Mesothelial cell of epicardium (in vitro differentiated cells): ENCODE data around the gene PLXNB2. TPM values are rescaled to one million over a fixed set of nuclear protein-coding genes. Genes with fewer than 3 reads are reported as not detected.

Experiments
- DNase-seq, 2 experiments: peaks; one replicate each; pipeline ENCODE4 v3.0.0; 2021; ENCODE audit warnings: low spot score in 2 of 2; ENCODE audit not compliant: unreplicated experiment in 2 of 2
- H3K27ac Mint-ChIP-seq: 2 replicates; pipeline ENCODE4 v1.8.0; 2021; ENCODE audit warnings: mixed read lengths
- H3K27me3 Mint-ChIP-seq: 2 replicates; pipeline ENCODE4 v1.8.0; 2021; ENCODE audit warnings: low read depth, mixed read lengths
- H3K36me3 Mint-ChIP-seq: 2 replicates; pipeline ENCODE4 v1.8.0; 2021; ENCODE audit warnings: mixed read lengths
- H3K4me1 Mint-ChIP-seq: 2 replicates; pipeline ENCODE4 v1.8.0; 2021; ENCODE audit warnings: mixed read lengths
- H3K4me3 Mint-ChIP-seq: 2 replicates; pipeline ENCODE4 v1.8.0; 2021; ENCODE audit warnings: mild to moderate bottlenecking, moderate library complexity, mixed read lengths
- H3K9me3 Mint-ChIP-seq: 2 replicates; pipeline ENCODE4 v1.8.0; 2021; ENCODE audit warnings: mixed read lengths
- CTCF ChIP-seq: fragments of 200-600 bp; sonication (generic); IDR thresholded peaks from one replicate; pipeline ENCODE4 v1.5.0; 2021; ENCODE audit warnings: antibody characterized with exemption; ENCODE audit not compliant: unreplicated experiment
- total RNA-seq: library from RNA; stranded (reverse); gene quantifications from 3 replicates; pipeline ENCODE4 v1.2.1, GENCODE V29; 2021

Gene PLXNB2
- total RNA-seq, 1 donor from 2014 or later = 467 TPM

- DNase-seq = no peak
- Mint-ChIP-seq H3K27ac (no peak overlapping the region), H3K36me3 (peaks cover 12% of the 10 kb centered on the region), H3K4me1 (no peaks in the 10 kb centered on the region), H3K4me3 (no peak overlapping the region), H3K27me3 (no peaks in the 10 kb centered on the region), H3K9me3 (no peaks in the 10 kb centered on the region)
- TF ChIP-seq CTCF = no peak
These were observed 78.1 kb downstream of the PLXNB2 start for GRCh38 chr22:50229370-50229769.

- no peak overlapping the region for H3K4me3 Mint-ChIP-seq
- no peak overlapping the region for H3K27ac Mint-ChIP-seq
These were observed 79.1 kb downstream of the PLXNB2 start for GRCh38 chr22:50228366-50228765.

GRCh38 chr22:50227579-50228215 is 79.7 kb downstream of the PLXNB2 start:
- Mint-ChIP-seq H3K27me3 (no peaks in the 10 kb centered on the region), H3K27ac (no peak overlapping the region), H3K9me3 (no peaks in the 10 kb centered on the region), H3K36me3 (peaks cover 21% of the 10 kb centered on the region), H3K4me3 (no peak overlapping the region), H3K4me1 (no peaks in the 10 kb centered on the region)
- DNase-seq = no peak
- no peak for TF ChIP-seq CTCF

More at GRCh38 chr22:50228366-50228765, 79.1 kb downstream of the PLXNB2 start:
- Mint-ChIP-seq H3K4me1 (no peaks in the 10 kb centered on the region), H3K9me3 (no peaks in the 10 kb centered on the region), H3K27me3 (no peaks in the 10 kb centered on the region), H3K36me3 (peaks cover 16% of the 10 kb centered on the region)
- DNase-seq = no peak
- TF ChIP-seq CTCF = no peak

- H3K27ac Mint-ChIP-seq = no peak overlapping the region
- no peaks in the 10 kb centered on the region for H3K27me3 Mint-ChIP-seq
- TF ChIP-seq CTCF = no peak
- no peaks in the 10 kb centered on the region for H3K4me1 Mint-ChIP-seq
- no peak for DNase-seq
- H3K9me3 Mint-ChIP-seq = no peaks in the 10 kb centered on the region
- H3K4me3 Mint-ChIP-seq = no peak overlapping the region
- H3K36me3 Mint-ChIP-seq = peaks cover 21% of the 10 kb centered on the region
These were observed 80.6 kb downstream of the PLXNB2 start for GRCh38 chr22:50226875-50227165.

GRCh38 chr22:50226063-50226874 is 81.2 kb downstream of the PLXNB2 start:
- Mint-ChIP-seq H3K27me3 (no peaks in the 10 kb centered on the region), H3K9me3 (no peaks in the 10 kb centered on the region), H3K36me3 (peaks cover 21% of the 10 kb centered on the region), H3K4me1 (no peaks in the 10 kb centered on the region), H3K27ac (no peak overlapping the region), H3K4me3 (no peak overlapping the region)
- TF ChIP-seq CTCF = no peak
- DNase-seq = no peak
